Sigmoid colon (tissue), 4 donors: ENCODE results near the gene LIMK1.

ENCODE experiments used
- EP300 ChIP-seq, 4 donors: sonication (generic); formaldehyde crosslinking; IDR thresholded peaks; one replicate each; pipeline ENCODE4 v1.6.1; 2017; ENCODE audit warnings: antibody characterized with exemption in 4 of 4
- POLR2A ChIP-seq, 2 donors: fragments of 450-650 bp; IDR thresholded peaks; one replicate each; pipeline ENCODE4 v1.6.1; 2016; ENCODE audit warnings: antibody characterized with exemption in 2 of 2, mild to moderate bottlenecking in 2 of 2, moderate library complexity in 2 of 2
- POLR2AphosphoS5 ChIP-seq, 4 donors: sonication (generic); formaldehyde crosslinking; IDR thresholded peaks; one replicate each; pipeline ENCODE4 v1.6.1; 2017; ENCODE audit warnings: antibody characterized with exemption in 4 of 4
- TF ChIP-seq, protein P1 (sequence below), 4 experiments: fragments of 450-650 bp in 3 of 4; fragments of 200-600 bp in 1 of 4; IDR thresholded peaks; one replicate each; pipeline ENCODE4 v1.5.1; 2016 to 2019; ENCODE audit warnings: antibody characterized with exemption in 4 of 4, mild to moderate bottlenecking in 3 of 4, moderate library complexity in 2 of 4

DNA sequence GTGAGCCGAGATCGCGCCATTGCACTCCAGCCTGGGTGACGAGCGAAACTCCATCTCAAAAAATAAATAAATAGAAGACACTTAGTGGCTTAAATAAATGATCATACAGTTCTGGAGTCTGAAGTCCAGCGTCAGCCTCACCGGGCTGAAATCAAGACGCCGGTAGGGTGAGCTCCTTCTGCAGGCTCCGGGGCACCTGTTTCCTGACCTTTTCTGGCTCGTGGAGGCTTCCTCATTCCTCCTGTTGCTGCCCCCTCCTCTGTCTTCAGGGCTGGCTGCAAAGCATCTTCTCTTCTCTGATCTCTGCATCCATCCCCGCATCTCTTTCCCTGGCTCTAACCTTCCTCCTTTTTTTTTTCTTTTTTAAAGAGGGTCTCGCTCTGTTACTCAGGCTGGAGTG is 32.8 kb downstream of the LIMK1 start:
- TF ChIP-seq, protein P1, sequence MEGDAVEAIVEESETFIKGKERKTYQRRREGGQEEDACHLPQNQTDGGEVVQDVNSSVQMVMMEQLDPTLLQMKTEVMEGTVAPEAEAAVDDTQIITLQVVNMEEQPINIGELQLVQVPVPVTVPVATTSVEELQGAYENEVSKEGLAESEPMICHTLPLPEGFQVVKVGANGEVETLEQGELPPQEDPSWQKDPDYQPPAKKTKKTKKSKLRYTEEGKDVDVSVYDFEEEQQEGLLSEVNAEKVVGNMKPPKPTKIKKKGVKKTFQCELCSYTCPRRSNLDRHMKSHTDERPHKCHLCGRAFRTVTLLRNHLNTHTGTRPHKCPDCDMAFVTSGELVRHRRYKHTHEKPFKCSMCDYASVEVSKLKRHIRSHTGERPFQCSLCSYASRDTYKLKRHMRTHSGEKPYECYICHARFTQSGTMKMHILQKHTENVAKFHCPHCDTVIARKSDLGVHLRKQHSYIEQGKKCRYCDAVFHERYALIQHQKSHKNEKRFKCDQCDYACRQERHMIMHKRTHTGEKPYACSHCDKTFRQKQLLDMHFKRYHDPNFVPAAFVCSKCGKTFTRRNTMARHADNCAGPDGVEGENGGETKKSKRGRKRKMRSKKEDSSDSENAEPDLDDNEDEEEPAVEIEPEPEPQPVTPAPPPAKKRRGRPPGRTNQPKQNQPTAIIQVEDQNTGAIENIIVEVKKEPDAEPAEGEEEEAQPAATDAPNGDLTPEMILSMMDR (IDR thresholded peaks at IDR 0.05), result no peak
- TF ChIP-seq POLR2A (IDR thresholded peaks at IDR 0.05), result no peak
- no peak for TF ChIP-seq POLR2AphosphoS5 (IDR thresholded peaks at IDR 0.05)
- no peak for TF ChIP-seq EP300 (IDR thresholded peaks at IDR 0.05)
